Panc1 (cell line): ENCODE measurements around the gene PIAS1.
"Not testable (repeated sequence)": the region's sequence is repeated elsewhere in the genome, so short reads cannot be mapped to it uniquely, and the experiment has no call there.

Experiments
- CTCF ChIP-seq: fragments of 450-650 bp; IDR thresholded peaks from 2 replicates; pipeline ENCODE4 v1.5.1; 2017; ENCODE audit warnings: mild to moderate bottlenecking
- POLR2AphosphoS5 ChIP-seq: IDR thresholded peaks from 2 replicates; pipeline ENCODE4 v1.6.1; 2012; ENCODE audit warnings: mild to moderate bottlenecking, low read depth, low read length, moderate library complexity
- REST ChIP-seq, 2 experiments: IDR thresholded peaks; 2 replicates each; pipeline ENCODE4 v1.6.1; 2011 to 2012; ENCODE audit warnings: low read depth in 2 of 2, control low read depth in 1 of 2, low read length in 1 of 2, mild to moderate bottlenecking in 1 of 2, moderate library complexity in 1 of 2; ENCODE audit not compliant: insufficient read depth in 1 of 2
- SIN3A ChIP-seq: IDR thresholded peaks from 2 replicates; pipeline ENCODE4 v1.6.1; 2012; ENCODE audit warnings: low read depth, mild to moderate bottlenecking, low read length, moderate library complexity, borderline replicate concordance; ENCODE audit not compliant: insufficient read depth
- TCF7L2 ChIP-seq: IDR thresholded peaks from 2 replicates; pipeline ENCODE4 v1.6.1; 2011; ENCODE audit warnings: mild to moderate bottlenecking, low read depth, low read length, inconsistent platforms

GRCh38 chr15:68007642-68008041, 46.5 kb upstream of the PIAS1 start:
- TF ChIP-seq CTCF; POLR2AphosphoS5; SIN3A; TCF7L2; REST (IDR thresholded peaks at IDR 0.05; ENCODE audit: insufficient read depth in 1 of 2, low read depth in 2 of 2, low read length in 1 of 2): not testable (repeated sequence)
